ENCODE data around the gene TTC6.

Gene TTC6

GRCh38 chr14:37622231-37622923, 26.9 kb downstream of the TTC6 start:
- no peaks in the 10 kb centered on the region for H3K9me3 ChIP-seq (ENCODE audit: insufficient read depth, low read depth, low read length)
- peaks cover 66% of the 10 kb centered on the region for H3K27me3 ChIP-seq (ENCODE audit: insufficient read depth, low read length)
- H3K4me1 ChIP-seq (ENCODE audit: insufficient read depth, low read length), result no peaks in the 10 kb centered on the region; the same call in 1 of the 2 replicates
- peak overlapping the region; percentile 70; the same call in 1 of the 2 replicates for H3K9ac ChIP-seq (ENCODE audit: low read depth, low read length)
- H3K27ac ChIP-seq (ENCODE audit: low read length), result no peak overlapping the region
- H3K36me3 ChIP-seq (ENCODE audit: insufficient read depth, low read depth, low read length), result no peaks in the 10 kb centered on the region
- peak overlapping the region; percentile 68; the same call in 1 of the 2 replicates for H3K4me3 ChIP-seq (ENCODE audit: low read length)

DNA sequence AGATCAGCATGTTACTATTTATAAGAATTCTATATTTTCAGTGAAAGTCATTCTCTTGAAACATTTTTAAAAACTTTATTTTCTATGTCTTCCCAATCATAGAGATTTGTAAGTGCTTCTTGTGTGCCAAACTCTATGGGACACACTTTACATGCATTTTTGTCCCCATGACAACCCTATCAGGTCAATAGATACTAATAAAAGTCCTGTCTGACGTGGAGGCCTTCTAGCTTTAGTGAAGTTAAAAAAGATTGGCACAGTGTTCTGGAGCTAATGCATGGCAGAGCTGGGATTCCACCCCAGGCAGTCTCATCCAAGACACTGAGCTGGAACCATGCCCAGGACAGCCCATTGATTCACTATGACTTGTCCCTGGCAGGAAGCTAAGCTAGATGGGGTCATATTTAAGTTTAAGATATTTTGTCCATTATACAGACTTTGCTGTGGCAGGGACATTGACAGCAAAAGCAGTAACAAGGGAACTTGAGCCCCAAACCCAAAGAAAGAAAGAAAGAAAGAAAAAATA, 28.1 kb downstream of the TTC6 start:
- no peak overlapping the region for H3K9ac ChIP-seq (ENCODE audit: low read depth, low read length)
- no peak overlapping the region for H3K4me3 ChIP-seq (ENCODE audit: low read length)
- no peaks in the 10 kb centered on the region for H3K36me3 ChIP-seq (ENCODE audit: insufficient read depth, low read depth, low read length)
- no peaks in the 10 kb centered on the region; the same call in 1 of the 2 replicates for H3K4me1 ChIP-seq (ENCODE audit: insufficient read depth, low read length)
- no peak overlapping the region for H3K27ac ChIP-seq (ENCODE audit: low read length)
- H3K27me3 ChIP-seq (ENCODE audit: insufficient read depth, low read length), result peaks cover 57% of the 10 kb centered on the region
- no peaks in the 10 kb centered on the region for H3K9me3 ChIP-seq (ENCODE audit: insufficient read depth, low read depth, low read length)

- no peak overlapping the region for H3K4me3 ChIP-seq (ENCODE audit: low read length)
- no peak overlapping the region for H3K9ac ChIP-seq (ENCODE audit: low read depth, low read length)
Observed at GRCh38 chr14:37623971-37624370, 28.5 kb downstream of the TTC6 start.

DNA sequence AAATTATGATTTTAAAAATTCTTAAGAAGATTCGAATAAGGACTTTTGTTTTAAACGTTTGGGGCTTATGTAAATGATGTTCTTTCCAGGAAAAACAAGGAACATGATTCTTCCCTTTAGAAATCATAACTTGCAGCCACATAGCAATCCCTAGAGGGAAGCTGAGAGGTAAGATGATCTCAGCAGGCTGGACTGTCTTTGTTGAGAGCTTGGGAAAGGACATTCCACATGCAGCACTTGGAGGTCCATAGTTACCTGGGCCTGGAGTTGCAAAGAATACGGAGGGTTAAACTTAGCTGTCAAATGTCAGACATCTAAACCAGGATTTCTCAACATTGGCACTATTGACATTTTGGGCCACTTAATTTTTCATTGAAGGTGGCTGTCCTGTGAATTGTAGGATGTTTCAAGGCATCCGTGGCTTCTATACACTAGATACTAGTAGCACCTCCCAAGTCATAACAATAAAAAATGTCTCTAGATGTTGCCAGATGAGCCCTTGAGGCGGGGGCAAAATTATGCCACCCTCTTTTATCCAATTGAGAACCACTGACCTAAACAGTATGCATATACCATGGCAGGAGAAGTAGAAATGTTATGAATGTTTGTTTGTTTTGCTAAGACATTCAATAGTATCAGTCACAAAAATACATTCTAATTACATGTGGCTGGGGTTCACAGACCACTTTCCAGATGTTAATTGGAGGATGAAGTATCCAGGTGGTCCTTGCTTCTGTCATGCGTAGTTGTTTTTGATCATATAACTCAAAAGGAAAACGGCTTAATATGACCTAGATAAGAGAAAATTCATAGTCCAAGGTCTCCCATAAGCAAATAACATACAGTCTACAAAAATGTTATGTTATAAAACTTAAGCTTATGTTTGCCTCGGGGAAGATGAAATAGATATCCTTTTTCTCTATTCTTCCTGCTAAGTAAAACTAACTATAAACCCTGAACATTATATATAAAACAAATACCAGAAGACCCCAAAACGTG, 30.5 kb downstream of the TTC6 start:
- Histone ChIP-seq H3K4me1 (ENCODE audit: insufficient read depth, low read length) (no peaks in the 10 kb centered on the region; the same call in 1 of the 2 replicates), H3K9ac (ENCODE audit: low read depth, low read length) (no peak overlapping the region), H3K27me3 (ENCODE audit: insufficient read depth, low read length) (peaks cover 41% of the 10 kb centered on the region), H3K4me3 (ENCODE audit: low read length) (no peak overlapping the region), H3K9me3 (ENCODE audit: insufficient read depth, low read depth, low read length) (no peaks in the 10 kb centered on the region), H3K36me3 (ENCODE audit: insufficient read depth, low read depth, low read length) (no peaks in the 10 kb centered on the region), H3K27ac (ENCODE audit: low read length) (no peak overlapping the region)

More at GRCh38 chr14:37623971-37624370, 28.5 kb downstream of the TTC6 start:
- H3K36me3 ChIP-seq (ENCODE audit: insufficient read depth, low read depth, low read length), result no peaks in the 10 kb centered on the region
- peaks cover 55% of the 10 kb centered on the region for H3K27me3 ChIP-seq (ENCODE audit: insufficient read depth, low read length)
- no peak overlapping the region for H3K27ac ChIP-seq (ENCODE audit: low read length)
- no peaks in the 10 kb centered on the region for H3K9me3 ChIP-seq (ENCODE audit: insufficient read depth, low read depth, low read length)
- no peaks in the 10 kb centered on the region; the same call in 1 of the 2 replicates for H3K4me1 ChIP-seq (ENCODE audit: insufficient read depth, low read length)

DNA sequence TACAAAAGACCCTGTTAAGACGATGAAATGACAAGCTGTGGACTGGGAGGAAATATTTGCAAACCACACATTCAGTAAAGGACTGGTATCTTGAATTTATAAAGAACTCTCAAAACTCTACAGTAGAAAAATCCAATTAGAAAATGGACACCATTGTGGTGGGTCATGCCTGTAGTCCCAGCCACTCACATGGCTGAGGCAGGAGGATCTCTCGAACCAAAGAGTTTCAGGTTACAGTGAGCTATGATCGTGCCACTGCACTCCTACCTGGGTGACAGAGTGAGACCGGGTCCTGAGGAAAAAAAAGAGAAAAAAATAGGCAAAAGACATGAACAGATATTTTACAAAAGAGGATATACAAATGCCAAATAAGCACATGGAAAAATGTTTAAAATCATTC, 41.9 kb downstream of the TTC6 start:
- no peak overlapping the region for H3K4me3 ChIP-seq (ENCODE audit: low read length)
- H3K27ac ChIP-seq (ENCODE audit: low read length), result no peak overlapping the region
- no peaks in the 10 kb centered on the region for H3K27me3 ChIP-seq (ENCODE audit: insufficient read depth, low read length)
- no peaks in the 10 kb centered on the region for H3K36me3 ChIP-seq (ENCODE audit: insufficient read depth, low read depth, low read length)
- no peak overlapping the region for H3K9ac ChIP-seq (ENCODE audit: low read depth, low read length)
- H3K9me3 ChIP-seq (ENCODE audit: insufficient read depth, low read depth, low read length), result no peaks in the 10 kb centered on the region
- no peaks in the 10 kb centered on the region for H3K4me1 ChIP-seq (ENCODE audit: insufficient read depth, low read length)

DNA sequence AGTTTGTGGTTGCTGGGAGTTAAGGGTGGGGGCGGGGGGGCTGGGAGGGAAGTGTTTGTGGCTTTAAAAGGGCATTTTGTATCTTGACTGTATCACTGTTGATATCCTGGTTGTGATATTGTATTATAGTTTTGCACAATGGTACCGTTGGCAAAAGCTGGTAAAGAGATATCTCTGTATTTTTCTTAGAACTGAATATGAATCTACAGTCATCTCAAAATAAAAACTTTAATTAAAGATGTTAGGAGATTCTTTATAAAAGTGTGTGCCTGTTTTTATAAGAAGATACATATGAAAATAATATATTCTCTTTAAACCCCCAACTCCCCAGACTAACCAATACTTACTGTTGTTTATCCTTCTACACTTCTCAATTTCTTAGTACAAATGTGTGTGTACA, 43.2 kb downstream of the TTC6 start:
- H3K9me3 ChIP-seq (ENCODE audit: insufficient read depth, low read depth, low read length), result no peaks in the 10 kb centered on the region
- no peak overlapping the region for H3K4me3 ChIP-seq (ENCODE audit: low read length)
- no peaks in the 10 kb centered on the region for H3K27me3 ChIP-seq (ENCODE audit: insufficient read depth, low read length)
- no peaks in the 10 kb centered on the region for H3K4me1 ChIP-seq (ENCODE audit: insufficient read depth, low read length)
- no peak overlapping the region for H3K9ac ChIP-seq (ENCODE audit: low read depth, low read length)
- H3K36me3 ChIP-seq (ENCODE audit: insufficient read depth, low read depth, low read length), result no peaks in the 10 kb centered on the region
- H3K27ac ChIP-seq (ENCODE audit: low read length), result no peak overlapping the region

DNA sequence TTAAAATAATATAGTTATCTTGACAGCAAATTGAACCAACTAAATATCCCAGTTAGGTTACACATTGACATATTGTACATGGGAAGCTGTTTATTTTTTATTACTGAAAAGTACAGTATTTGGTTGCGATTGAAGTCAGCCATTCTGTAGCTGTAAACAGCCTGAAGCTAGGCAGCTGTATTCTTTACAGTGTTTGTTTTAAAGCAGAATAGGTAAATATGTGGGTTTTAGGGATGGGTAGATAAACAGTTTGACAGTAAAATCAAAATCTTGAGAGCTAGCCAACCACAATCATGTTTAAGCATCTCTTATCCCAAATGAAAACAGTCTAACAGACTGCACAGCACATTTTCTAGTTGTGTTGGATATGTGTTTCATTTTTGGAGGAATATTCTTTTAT, 45.7 kb downstream of the TTC6 start:
- Histone ChIP-seq H3K4me1 (ENCODE audit: insufficient read depth, low read length) (no peaks in the 10 kb centered on the region), H3K4me3 (ENCODE audit: low read length) (no peak overlapping the region), H3K27me3 (ENCODE audit: insufficient read depth, low read length) (no peaks in the 10 kb centered on the region), H3K9me3 (ENCODE audit: insufficient read depth, low read depth, low read length) (no peaks in the 10 kb centered on the region), H3K9ac (ENCODE audit: low read depth, low read length) (no peak overlapping the region), H3K36me3 (ENCODE audit: insufficient read depth, low read depth, low read length) (no peaks in the 10 kb centered on the region), H3K27ac (ENCODE audit: low read length) (no peak overlapping the region)

GRCh38 chr14:37642125-37642524, 46.7 kb downstream of the TTC6 start:
- Histone ChIP-seq H3K9me3 (ENCODE audit: insufficient read depth, low read depth, low read length) (no peaks in the 10 kb centered on the region), H3K27ac (ENCODE audit: low read length) (no peak overlapping the region), H3K4me3 (ENCODE audit: low read length) (no peak overlapping the region), H3K9ac (ENCODE audit: low read depth, low read length) (no peak overlapping the region), H3K36me3 (ENCODE audit: insufficient read depth, low read depth, low read length) (no peaks in the 10 kb centered on the region), H3K27me3 (ENCODE audit: insufficient read depth, low read length) (no peaks in the 10 kb centered on the region), H3K4me1 (ENCODE audit: insufficient read depth, low read length) (no peaks in the 10 kb centered on the region)

- H3K36me3 ChIP-seq (ENCODE audit: insufficient read depth, low read depth, low read length), result no peaks in the 10 kb centered on the region
- no peak overlapping the region for H3K27ac ChIP-seq (ENCODE audit: low read length)
- no peak overlapping the region for H3K4me3 ChIP-seq (ENCODE audit: low read length)
- no peaks in the 10 kb centered on the region for H3K27me3 ChIP-seq (ENCODE audit: insufficient read depth, low read length)
- H3K4me1 ChIP-seq (ENCODE audit: insufficient read depth, low read length), result no peaks in the 10 kb centered on the region
- H3K9me3 ChIP-seq (ENCODE audit: insufficient read depth, low read depth, low read length), result no peaks in the 10 kb centered on the region
- no peak overlapping the region for H3K9ac ChIP-seq (ENCODE audit: low read depth, low read length)
Observed at GRCh38 chr14:37643701-37644100, 48.3 kb downstream of the TTC6 start.
